NCI-H82 (cell line): ENCODE measurements around the gene UNC50.

Experiments
- DNase-seq: peaks from one replicate; lab custom pipeline; 2025; lab: John Stamatoyannopoulos, UW

UNC50 gene

DNA sequence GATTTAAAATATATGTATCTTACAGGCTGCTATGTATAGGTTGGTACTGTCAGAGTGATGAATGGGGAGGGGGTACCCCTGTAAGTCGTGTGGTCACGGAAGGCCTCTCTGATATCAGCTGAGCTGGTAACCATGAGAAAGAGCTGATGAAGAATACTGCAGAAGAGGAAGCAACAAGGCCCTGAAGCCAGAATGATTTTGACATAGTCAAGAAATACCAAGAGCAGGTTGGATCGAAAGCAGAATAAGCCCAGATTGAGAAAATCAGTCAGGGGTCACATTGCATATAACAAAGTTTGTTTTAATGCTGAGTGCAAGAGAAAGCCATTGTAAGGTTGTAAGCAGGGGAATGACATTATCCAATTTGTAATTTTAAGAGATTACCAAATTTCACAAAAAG lies 57.3 kb downstream of the UNC50 start:
- no peak for DNase-seq
